GM21619 (cell line): Measurements from ENCODE around the gene ATP9B.
"Not testable (repeated sequence)": the region's sequence is repeated elsewhere in the genome, so short reads cannot be mapped to it uniquely, and the experiment has no call there.

Source experiments
- ATAC-seq: cut with Tn5 transposase; IDR thresholded peaks from one replicate; pipeline ENCODE4 v1.9.1; 2021; ENCODE audit not compliant: unreplicated experiment

Gene ATP9B

GRCh38 chr18:79129120-79129519 is 59.9 kb downstream of the ATP9B start:
- no peak for ATAC-seq

GRCh38 chr18:79133724-79134123 is 64.5 kb downstream of the ATP9B start:
- ATAC-seq = no peak

GRCh38 chr18:79135924-79136323 is 66.7 kb downstream of the ATP9B start:
- no peak for ATAC-seq

- ATAC-seq = no peak
Measured at GRCh38 chr18:79136742-79137141, 67.5 kb downstream of the ATP9B start.

GRCh38 chr18:79139206-79139605 is 70.0 kb downstream of the ATP9B start:
- ATAC-seq = no peak

GRCh38 chr18:79147014-79147413 is 77.8 kb downstream of the ATP9B start:
- no peak for ATAC-seq

- ATAC-seq = no peak
Measured at GRCh38 chr18:79151191-79151590, 82.0 kb downstream of the ATP9B start.

- no peak for ATAC-seq
Measured at GRCh38 chr18:79156327-79156726, 87.1 kb downstream of the ATP9B start.

- no peak for ATAC-seq
Measured at GRCh38 chr18:79164706-79165105, 95.5 kb downstream of the ATP9B start.

- no peak for ATAC-seq
Measured at GRCh38 chr18:79166702-79167101, 97.5 kb downstream of the ATP9B start.

- ATAC-seq = no peak
Measured at GRCh38 chr18:79167526-79168190, 98.5 kb downstream of the ATP9B start.

GRCh38 chr18:79169958-79170555 is 100.9 kb downstream of the ATP9B start:
- no peak for ATAC-seq

GRCh38 chr18:79172331-79172730 is 103.1 kb downstream of the ATP9B start:
- ATAC-seq = not testable (repeated sequence)

- ATAC-seq = no peak
Measured at GRCh38 chr18:79173742-79174141, 104.5 kb downstream of the ATP9B start.

- no peak for ATAC-seq
Measured at GRCh38 chr18:79178113-79178531, 108.9 kb downstream of the ATP9B start.

- no peak for ATAC-seq
Measured at GRCh38 chr18:79182047-79182713, 113.0 kb downstream of the ATP9B start.

- ATAC-seq = no peak
Measured at GRCh38 chr18:79185648-79186047, 116.5 kb downstream of the ATP9B start.

- peak; percentile 75 for ATAC-seq
Measured at GRCh38 chr18:79186649-79187048, 117.5 kb downstream of the ATP9B start.

GRCh38 chr18:79187532-79188277 is 118.5 kb downstream of the ATP9B start:
- ATAC-seq = no peak

- no peak for ATAC-seq
Measured at GRCh38 chr18:79191418-79191817, 122.2 kb downstream of the ATP9B start.

GRCh38 chr18:79191956-79192355 is 122.8 kb downstream of the ATP9B start:
- ATAC-seq = no peak

- no peak for ATAC-seq
Measured at GRCh38 chr18:79193826-79194225, 124.6 kb downstream of the ATP9B start.
